CD14-positive monocyte (primary cell): ENCODE measurements around the gene FOLR1. TPM values are rescaled to one million over a fixed set of nuclear protein-coding genes. Genes with fewer than 3 reads are reported as not detected.
"Not testable (repeated sequence)": the region's sequence is repeated elsewhere in the genome, so short reads cannot be mapped to it uniquely, and the experiment has no call there.

Source experiments
- DNase-seq, 3 donors: peaks; one replicate each; pipeline ENCODE4 v3.0.0-alpha.2; 2011 to 2022
- H2AFZ ChIP-seq: 2 replicates; pipeline ENCODE4 v1.6.0; 2012; ENCODE audit warnings: mild to moderate bottlenecking, low read depth, low read length, inconsistent platforms; ENCODE audit not compliant: insufficient read depth, poor library complexity, severe bottlenecking
- H3K27ac ChIP-seq, 2 donors: 1 replicate in 1 of 2; 2 replicates in 1 of 2; pipeline ENCODE4 v1.5.1; 2012 to 2013; ENCODE audit warnings: low read length in 2 of 2, control low read depth in 1 of 2, inconsistent platforms in 1 of 2, low read depth in 1 of 2, mild to moderate bottlenecking in 1 of 2
- H3K27me3 ChIP-seq, 2 donors: one replicate each; pipeline versions ENCODE4 v1.6.0 to v1.6.1; 2011 to 2013; ENCODE audit warnings: low read length in 2 of 2; ENCODE audit not compliant: control insufficient read depth in 2 of 2, insufficient read depth in 2 of 2
- H3K36me3 ChIP-seq, 2 donors: replicated peaks in 1 of 2; 1 replicate in 1 of 2; 2 replicates in 1 of 2; pipeline versions ENCODE4 v1.5.1 to v1.6.1; 2012 to 2013; ENCODE audit warnings: low read length in 2 of 2, control low read depth in 1 of 2, inconsistent platforms in 1 of 2, mild to moderate bottlenecking in 1 of 2; ENCODE audit not compliant: insufficient read depth in 2 of 2, control insufficient read depth in 1 of 2
- H3K4me1 ChIP-seq, 2 donors: 1 replicate in 1 of 2; 2 replicates in 1 of 2; pipeline versions ENCODE4 v1.5.1 to v1.6.1; 2012 to 2013; ENCODE audit warnings: low read length in 2 of 2, control low read depth in 1 of 2, inconsistent platforms in 1 of 2, mild to moderate bottlenecking in 1 of 2, moderate library complexity in 1 of 2; ENCODE audit not compliant: insufficient read depth in 2 of 2, control insufficient read depth in 1 of 2
- H3K4me2 ChIP-seq: replicated peaks from 2 replicates; pipeline ENCODE3; 2012; ENCODE audit warnings: low read length, moderate library complexity, mild to moderate bottlenecking; ENCODE audit not compliant: poor library complexity, severe bottlenecking; ENCODE audit errors: extremely low read depth
- H3K4me3 ChIP-seq, 3 experiments: fragments of 200-600 bp in 1 of 3; sonication (generic) in 1 of 3; replicated peaks in 1 of 3; 1 replicate in 2 of 3; 2 replicates in 1 of 3; pipeline ENCODE4 v1.5.1; 2011 to 2013; ENCODE audit warnings: low read length in 3 of 3, mild to moderate bottlenecking in 3 of 3, control low read depth in 2 of 3, low read depth in 2 of 3, inconsistent platforms in 1 of 3, moderate library complexity in 1 of 3
- H3K79me2 ChIP-seq: 2 replicates; pipeline ENCODE4 v1.6.0; 2012; ENCODE audit warnings: mild to moderate bottlenecking, control low read depth, inconsistent platforms, low read length, moderate library complexity; ENCODE audit not compliant: insufficient read depth
- H3K9ac ChIP-seq: 2 replicates; pipeline ENCODE4 v1.6.0; 2017; ENCODE audit warnings: low read length, mild to moderate bottlenecking; ENCODE audit not compliant: insufficient read depth, poor library complexity, severe bottlenecking
- H3K9me3 ChIP-seq, 2 donors: replicated peaks in 1 of 2; 1 replicate in 1 of 2; 2 replicates in 1 of 2; pipeline versions ENCODE4 v1.5.1 to v1.6.1; 2012 to 2013; ENCODE audit warnings: low read length in 2 of 2, control low read depth in 1 of 2; ENCODE audit not compliant: control insufficient read depth in 1 of 2, insufficient read depth in 1 of 2
- H4K20me1 ChIP-seq: 2 replicates; pipeline ENCODE4 v1.6.0; 2012; ENCODE audit warnings: mild to moderate bottlenecking, low read length, control low read depth, moderate library complexity; ENCODE audit not compliant: insufficient read depth
- H3K27ac Mint-ChIP-seq, 7 donors: one replicate each; pipeline ENCODE4 v1.8.0; 2020; ENCODE audit warnings: mild to moderate bottlenecking in 7 of 7, mixed read lengths in 7 of 7, moderate library complexity in 6 of 7, inconsistent platforms in 2 of 7
- H3K27me3 Mint-ChIP-seq, 3 donors: one replicate each; pipeline ENCODE4 v1.8.0; 2021 to 2022; ENCODE audit warnings: low read depth in 3 of 3, mild to moderate bottlenecking in 3 of 3, mixed read lengths in 3 of 3, moderate library complexity in 3 of 3, inconsistent platforms in 1 of 3
- H3K36me3 Mint-ChIP-seq, 2 donors: one replicate each; pipeline ENCODE4 v1.8.0; 2020; ENCODE audit warnings: mixed read lengths in 2 of 2, inconsistent platforms in 1 of 2, mild to moderate bottlenecking in 1 of 2
- H3K4me1 Mint-ChIP-seq: one replicate; pipeline ENCODE4 v1.8.0; 2020; ENCODE audit warnings: mild to moderate bottlenecking, mixed read lengths
- H3K4me3 Mint-ChIP-seq, 2 donors: one replicate each; pipeline ENCODE4 v1.8.0; 2020; ENCODE audit warnings: mild to moderate bottlenecking in 2 of 2, mixed read lengths in 2 of 2, moderate library complexity in 1 of 2
- H3K9me3 Mint-ChIP-seq, 7 donors: one replicate each; pipeline ENCODE4 v1.8.0; 2020 to 2022; ENCODE audit warnings: mixed read lengths in 7 of 7, mild to moderate bottlenecking in 6 of 7, moderate library complexity in 6 of 7, inconsistent platforms in 2 of 7
- CTCF ChIP-seq: fragments of 200-600 bp; IDR thresholded peaks from one replicate; pipeline ENCODE4 v1.8.0; 2022; ENCODE audit warnings: antibody characterized with exemption, mild to moderate bottlenecking
- WGBS: methylation state at CpG from one replicate; pipeline ENCODE4 v1.1.5; 2013; ENCODE audit warnings: missing lambda C conversion rate; ENCODE audit not compliant: insufficient coverage; 5-methylcytosine and 5-hydroxymethylcytosine counted together
- intact Hi-C, 2 donors: fragments of 100-400 bp; cut with micrococcal nuclease; formaldehyde crosslinking; loops; one replicate each; pipeline versions ENCODE4 v1.15.0 to v1.15.1; 2023
- polyA plus RNA-seq, 3 donors: library from polyadenylated mRNA; depleted of rRNA in 1 of 3; unstranded in 2 of 3; stranded (reverse) in 1 of 3; fragments of 300-500 nt in 2 of 3; fragments of >200 nt in 1 of 3; fragmentation: Illumina TruSeq in 2 of 3; gene quantifications; 1 replicate in 2 of 3; 2 replicates in 1 of 3; pipeline ENCODE4 v1.2.3, GENCODE V29; 2012 to 2021

FOLR1 gene
- polyA plus RNA-seq, 3 donors, result not detected

- not testable (repeated sequence) for H3K27me3 Mint-ChIP-seq, H3K27ac ChIP-seq
- DNase-seq, result peak in 2 of 3 donors; percentile 17 to 25
Measured at GRCh38 chr11:72172043-72172442, 19.9 kb upstream of the FOLR1 start.

GRCh38 chr11:72173291-72173690, 18.6 kb upstream of the FOLR1 start:
- Mint-ChIP-seq H3K36me3 (no peaks in the 10 kb centered on the region), H3K4me3 (no peak overlapping the region), H3K9me3 (peaks cover 0 to 4% (median 0%) of the 10 kb centered on the region in 7 donors), H3K27ac (no peak overlapping the region), H3K27me3 (peaks cover 2 to 8% (median 6%) of the 10 kb centered on the region in 3 donors), H3K4me1 (peaks cover 12% of the 10 kb centered on the region)
- WGBS, result no CpG with 5 or more reads among the region's 3 CpGs
- Histone ChIP-seq H3K4me1 (peaks cover 5 to 10% of the 10 kb centered on the region in 2 donors), H3K27ac (no peak overlapping the region), H3K36me3 (no peaks in the 10 kb centered on the region), H3K4me2 (no peak overlapping the region), H3K27me3 (no peaks in the 10 kb centered on the region), H3K9ac (no peak overlapping the region), H3K9me3 (no peaks in the 10 kb centered on the region), H2AFZ (no peak overlapping the region), H3K4me3 (no peak overlapping the region), H4K20me1 (no peaks in the 10 kb centered on the region), H3K79me2 (no peaks in the 10 kb centered on the region)
- no peak for DNase-seq
- TF ChIP-seq CTCF, result no peak
- intact Hi-C loops, result no loop called here

More at GRCh38 chr11:72172043-72172442, 19.9 kb upstream of the FOLR1 start:
- H3K79me2 ChIP-seq, H2AFZ ChIP-seq, H3K4me2 ChIP-seq, H3K36me3 Mint-ChIP-seq, H3K27me3 ChIP-seq, H3K9ac ChIP-seq, H4K20me1 ChIP-seq, H3K9me3 ChIP-seq, H3K9me3 Mint-ChIP-seq, intact Hi-C loops, H3K36me3 ChIP-seq, H3K4me3 Mint-ChIP-seq, H3K4me3 ChIP-seq: not testable (repeated sequence)
- peaks cover 5 to 10% of the 10 kb centered on the region in 2 donors for H3K4me1 ChIP-seq
- 60% methylated on average over 1 of the region's 4 CpGs for WGBS
- H3K4me1 Mint-ChIP-seq, result peaks cover 12% of the 10 kb centered on the region
- H3K27ac Mint-ChIP-seq, result peak overlapping the region in 1 of 7 donors; percentile 4
